ENCODE measurements around the gene RTP5.

- TF ChIP-seq CTCF (conservative IDR thresholded peaks at IDR 0.05; ENCODE audit: low read length), result no peak
- TF ChIP-seq EZH2phosphoT487 (IDR thresholded peaks at IDR 0.05; ENCODE audit: borderline replicate concordance), result no peak
These were observed 22.4 kb downstream of the RTP5 start for GRCh38 chr2:241891988-241892298.

Data from Loucy (cell line).